ENCODE data around the gene ANO2.

DNA sequence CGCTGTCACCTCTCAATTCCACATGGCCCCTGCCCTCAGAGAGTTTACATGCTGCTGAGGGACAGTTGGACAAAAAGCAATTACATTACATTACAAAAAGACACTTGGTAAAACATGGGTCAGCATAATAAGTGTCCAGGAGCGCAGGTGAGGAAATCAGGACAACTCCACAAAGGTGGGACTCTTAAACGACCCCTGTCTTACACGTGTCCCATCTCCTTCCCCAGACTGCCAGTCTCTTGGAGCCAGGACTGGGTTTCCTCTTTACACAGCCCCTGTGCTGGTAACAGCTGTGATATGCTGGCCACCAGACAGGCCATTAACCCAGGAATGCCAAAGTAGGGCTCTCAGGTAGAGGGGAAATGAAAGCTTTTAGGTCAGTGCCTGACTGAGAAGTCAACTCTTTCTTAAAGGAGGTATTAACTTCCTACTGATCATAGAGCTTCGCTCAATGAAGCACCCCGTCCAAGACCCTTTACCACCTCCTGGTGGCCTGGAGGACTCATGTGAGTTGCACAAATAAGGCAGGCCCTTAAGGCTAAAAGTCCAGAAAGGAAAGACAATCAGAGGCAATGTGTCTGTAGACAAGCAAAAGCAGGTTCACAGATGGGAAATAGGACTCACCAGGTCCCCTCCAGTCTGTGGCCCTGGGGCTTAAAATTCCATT lies 55.5 kb downstream of the ANO2 start:
- TF ChIP-seq, protein P1, sequence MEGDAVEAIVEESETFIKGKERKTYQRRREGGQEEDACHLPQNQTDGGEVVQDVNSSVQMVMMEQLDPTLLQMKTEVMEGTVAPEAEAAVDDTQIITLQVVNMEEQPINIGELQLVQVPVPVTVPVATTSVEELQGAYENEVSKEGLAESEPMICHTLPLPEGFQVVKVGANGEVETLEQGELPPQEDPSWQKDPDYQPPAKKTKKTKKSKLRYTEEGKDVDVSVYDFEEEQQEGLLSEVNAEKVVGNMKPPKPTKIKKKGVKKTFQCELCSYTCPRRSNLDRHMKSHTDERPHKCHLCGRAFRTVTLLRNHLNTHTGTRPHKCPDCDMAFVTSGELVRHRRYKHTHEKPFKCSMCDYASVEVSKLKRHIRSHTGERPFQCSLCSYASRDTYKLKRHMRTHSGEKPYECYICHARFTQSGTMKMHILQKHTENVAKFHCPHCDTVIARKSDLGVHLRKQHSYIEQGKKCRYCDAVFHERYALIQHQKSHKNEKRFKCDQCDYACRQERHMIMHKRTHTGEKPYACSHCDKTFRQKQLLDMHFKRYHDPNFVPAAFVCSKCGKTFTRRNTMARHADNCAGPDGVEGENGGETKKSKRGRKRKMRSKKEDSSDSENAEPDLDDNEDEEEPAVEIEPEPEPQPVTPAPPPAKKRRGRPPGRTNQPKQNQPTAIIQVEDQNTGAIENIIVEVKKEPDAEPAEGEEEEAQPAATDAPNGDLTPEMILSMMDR (IDR thresholded peaks at IDR 0.05; ENCODE audit: low read depth, low read length), result no peak
- TF ChIP-seq, protein P2, sequence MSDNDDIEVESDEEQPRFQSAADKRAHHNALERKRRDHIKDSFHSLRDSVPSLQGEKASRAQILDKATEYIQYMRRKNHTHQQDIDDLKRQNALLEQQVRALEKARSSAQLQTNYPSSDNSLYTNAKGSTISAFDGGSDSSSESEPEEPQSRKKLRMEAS (IDR thresholded peaks at IDR 0.05; ENCODE audit: low read depth, low read length), result no peak
- TF ChIP-seq POLR2A (IDR thresholded peaks at IDR 0.05; ENCODE audit: extremely low read depth, insufficient read length), result no peak

Measured in NB4 (cell line).